Left lung (tissue), 10 donors: ENCODE results near the gene RBBP8NL. TPM values are rescaled to one million over a fixed set of nuclear protein-coding genes. Genes with fewer than 3 reads are reported as not detected.

Experiments
- ATAC-seq: fragments of 200-7000 bp; cut with Tn5 transposase; one replicate; pipeline ENCODE4 v1.9.1; 2020; ENCODE audit warnings: moderate library complexity
- DNase-seq, 4 donors: peaks; one replicate each; pipeline ENCODE4 v3.0.0-alpha.2; 2013 to 2020
- H3K27ac ChIP-seq, 2 donors: fragments of 200-600 bp; sonication (generic) in 1 of 2; one replicate each; pipeline versions ENCODE4 v1.5.0 to v1.8.0; 2020 to 2021
- H3K27me3 ChIP-seq, 2 donors: fragments of 200-600 bp; sonication (generic) in 1 of 2; one replicate each; pipeline versions ENCODE4 v1.5.0 to v1.8.0; 2020 to 2021
- H3K36me3 ChIP-seq, 2 donors: fragments of 200-600 bp; sonication (generic) in 1 of 2; one replicate each; pipeline versions ENCODE4 v1.5.0 to v1.8.0; 2020 to 2021
- H3K4me1 ChIP-seq, 2 donors: fragments of 200-600 bp; one replicate each; pipeline ENCODE4 v1.8.0; 2021
- H3K4me3 ChIP-seq, 2 donors: fragments of 200-600 bp; sonication (generic) in 1 of 2; one replicate each; pipeline versions ENCODE4 v1.5.0 to v1.8.0; 2020 to 2021; ENCODE audit warnings: mild to moderate bottlenecking in 1 of 2
- H3K9me3 ChIP-seq, 2 donors: fragments of 200-600 bp; sonication (generic) in 1 of 2; one replicate each; pipeline versions ENCODE4 v1.5.0 to v1.8.0; 2020 to 2021
- CTCF ChIP-seq, 2 donors: fragments of 200-600 bp; sonication (generic) in 1 of 2; IDR thresholded peaks; one replicate each; pipeline versions ENCODE4 v1.5.0 to v1.8.0; 2021; ENCODE audit warnings: antibody characterized with exemption in 2 of 2
- intact Hi-C, 2 donors: fragments of 100-400 bp; cut with DNase I; formaldehyde crosslinking; loops; one replicate each; pipeline versions ENCODE4 v1.11.2 to v1.14.2; 2022
- polyA plus RNA-seq, 6 donors: library from polyadenylated mRNA; unstranded; fragments of 120-200 nt; gene quantifications; one replicate each; pipeline ENCODE4 v1.2.1, GENCODE V29; 2013; ENCODE audit not compliant: insufficient read length in 6 of 6
- total RNA-seq, 2 donors: library from RNA; stranded (reverse); fragmentation: NEBNext Ultra II Directional; extraction: Animal tissue kit (Norgen Biotek cat#: 25700); gene quantifications; one replicate each; pipeline ENCODE4 v1.2.1, GENCODE V29; 2021
- donor health status: DM: no; HTN: yes; CAD: no.
- donor health status: DM: no; HTN: no; CAD: no.

The RBBP8NL gene
- total and polyA plus RNA-seq, 8 donors: 0.97 to 4.2 (median 3.4) TPM

- ATAC-seq (no peak), DNase-seq (no peak)
- intact Hi-C loops: no loop called here
- Histone ChIP-seq H3K4me3 (no peak overlapping the region), H3K27ac (no peak overlapping the region), H3K9me3 (no peaks in the 10 kb centered on the region), H3K36me3 (peaks cover 0 to 40% of the 10 kb centered on the region in 2 donors), H3K27me3 (no peaks in the 10 kb centered on the region), H3K4me1 (no peaks in the 10 kb centered on the region)
- TF ChIP-seq CTCF (IDR thresholded peaks at IDR 0.05): no peak
Measured at GRCh38 chr20:62398120-62398821, 29.1 kb downstream of the RBBP8NL start.

- intact Hi-C loops: no loop called here
- Histone ChIP-seq H3K4me3 (no peak overlapping the region), H3K4me1 (no peaks in the 10 kb centered on the region), H3K27me3 (no peaks in the 10 kb centered on the region), H3K27ac (no peak overlapping the region), H3K36me3 (peaks cover 0 to 44% of the 10 kb centered on the region in 2 donors), H3K9me3 (no peaks in the 10 kb centered on the region)
- no peak for TF ChIP-seq CTCF (IDR thresholded peaks at IDR 0.05)
- DNase-seq (no peak), ATAC-seq (no peak)
Measured at GRCh38 chr20:62396367-62397239, 30.7 kb downstream of the RBBP8NL start.

- no peaks in the 10 kb centered on the region for H3K27me3 ChIP-seq
- no peak for TF ChIP-seq CTCF (IDR thresholded peaks at IDR 0.05)
- peaks cover 0 to 54% of the 10 kb centered on the region in 2 donors for H3K36me3 ChIP-seq
- no peak overlapping the region for H3K4me3 ChIP-seq
- no peak for DNase-seq
- no peak overlapping the region for H3K27ac ChIP-seq
- H3K9me3 ChIP-seq: no peaks in the 10 kb centered on the region
- ATAC-seq: no peak
- no peaks in the 10 kb centered on the region for H3K4me1 ChIP-seq
- intact Hi-C loops: no loop called here
Measured at GRCh38 chr20:62395311-62396242, 31.8 kb downstream of the RBBP8NL start.

- no peak overlapping the region for H3K4me3 ChIP-seq
- ATAC-seq: no peak
- intact Hi-C loops: no loop called here
- TF ChIP-seq CTCF (IDR thresholded peaks at IDR 0.05): no peak
- H3K4me1 ChIP-seq: no peaks in the 10 kb centered on the region
- peaks cover 0 to 64% of the 10 kb centered on the region in 2 donors for H3K36me3 ChIP-seq
- no peak overlapping the region for H3K27ac ChIP-seq
- DNase-seq: no peak
- no peaks in the 10 kb centered on the region for H3K9me3 ChIP-seq
- H3K27me3 ChIP-seq: no peaks in the 10 kb centered on the region
Measured at GRCh38 chr20:62394248-62395245, 32.8 kb downstream of the RBBP8NL start.
